ENCODE measurements around the gene HORMAD1.
A peak's percentile ranks its signal among the peaks of the same experiment; 100 is the strongest.
"Not testable (repeated sequence)": the region's sequence is repeated elsewhere in the genome, so short reads cannot be mapped to it uniquely, and the experiment has no call there.

HORMAD1 gene

DNA sequence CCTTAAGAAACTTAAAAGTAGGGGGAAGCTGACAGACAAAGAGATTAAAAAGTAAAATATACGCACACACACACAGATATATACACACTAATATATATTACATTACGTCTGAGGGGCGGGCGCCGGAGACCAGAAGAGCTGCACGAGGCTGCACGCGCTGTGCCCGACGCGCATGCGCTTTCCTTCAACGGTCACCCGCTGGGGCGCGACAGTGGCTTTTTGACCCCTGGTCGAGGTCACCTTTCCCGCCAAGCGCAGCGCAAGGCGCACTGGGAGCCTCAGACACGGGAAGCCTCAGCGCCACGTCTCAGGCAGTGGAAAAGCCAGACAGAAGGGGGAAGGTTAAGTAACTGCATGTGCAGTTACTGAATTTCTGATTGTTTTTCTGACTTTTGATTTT lies at the start of gene HORMAD1:
HORMAD1 (minus strand) TSS at position 193 of the 400 bp plus-strand sequence. CDS start 1,390 bp downstream, outside the sequence.
- DNase-seq (ENCODE audit: low read depth), result no peak

GRCh38 chr1:150767704-150768103 lies 47.0 kb upstream of the HORMAD1 start:
- DNase-seq (ENCODE audit: low read depth), result not testable (repeated sequence)

GRCh38 chr1:150765977-150766301 lies 45.2 kb upstream of the HORMAD1 start:
- DNase-seq (ENCODE audit: low read depth), result not testable (repeated sequence)

DNA sequence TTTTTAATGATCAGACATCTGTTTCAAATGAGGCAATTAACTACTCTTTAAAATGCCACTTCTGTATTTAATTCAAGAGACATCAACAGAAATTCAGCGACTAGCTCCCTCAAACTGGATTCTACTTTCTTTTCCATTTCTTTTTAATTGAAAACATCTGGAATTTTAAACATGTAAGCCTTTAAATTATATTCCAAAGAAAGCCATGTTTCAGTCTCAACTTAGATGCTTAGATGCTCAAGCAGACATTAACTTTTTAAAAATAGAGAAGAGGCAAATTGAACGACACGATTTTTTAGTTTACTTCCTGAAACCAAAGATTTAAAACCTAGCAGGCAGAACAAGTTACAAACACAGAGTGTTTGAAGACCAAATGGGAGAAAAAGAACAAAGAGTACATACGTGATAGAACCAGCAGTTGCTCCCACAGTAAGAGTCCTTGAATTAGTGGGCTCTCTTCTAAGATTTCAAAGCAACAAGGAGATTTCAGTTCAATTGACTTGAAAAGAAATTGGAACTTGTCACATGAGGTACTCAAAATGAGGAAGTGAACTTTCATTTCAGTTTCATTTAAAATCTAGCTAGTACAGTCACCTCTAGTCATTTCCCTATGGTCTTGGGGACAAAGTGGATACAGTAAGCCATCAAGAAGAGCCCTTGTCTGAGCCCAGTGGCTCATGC lies 44.7 kb upstream of the HORMAD1 start, which contains the start of gene CTSS:
CTSS (minus strand) TSS at position 483 of the 681 bp plus-strand sequence. CDS start 1,015 bp downstream, outside the sequence.
- DNase-seq (ENCODE audit: low read depth), result peak; percentile 14

DNA sequence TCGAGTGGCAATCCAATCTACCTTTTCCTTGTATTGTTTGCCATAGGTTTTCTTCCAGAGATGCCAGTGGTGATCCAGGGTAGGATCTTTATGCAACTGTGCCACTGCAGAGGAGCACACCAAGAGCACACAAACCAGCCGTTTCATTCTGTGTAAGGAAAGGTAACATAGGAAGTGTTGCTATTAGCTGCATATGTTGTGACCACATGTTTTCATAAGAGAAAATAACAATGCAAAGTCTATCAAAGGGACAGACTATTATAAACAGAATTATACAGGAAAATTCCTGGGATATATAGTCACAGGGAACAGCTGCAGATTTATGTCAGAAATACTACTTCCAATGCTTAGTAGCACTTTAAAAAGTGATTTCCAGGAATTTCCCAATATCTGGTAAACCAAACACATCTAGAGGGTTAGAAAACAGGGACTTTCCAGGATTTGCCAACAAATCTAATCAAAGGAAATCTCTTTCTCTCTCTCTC lies 44.0 kb upstream of the HORMAD1 start:
- peak; percentile 81 for DNase-seq (ENCODE audit: low read depth)

DNA sequence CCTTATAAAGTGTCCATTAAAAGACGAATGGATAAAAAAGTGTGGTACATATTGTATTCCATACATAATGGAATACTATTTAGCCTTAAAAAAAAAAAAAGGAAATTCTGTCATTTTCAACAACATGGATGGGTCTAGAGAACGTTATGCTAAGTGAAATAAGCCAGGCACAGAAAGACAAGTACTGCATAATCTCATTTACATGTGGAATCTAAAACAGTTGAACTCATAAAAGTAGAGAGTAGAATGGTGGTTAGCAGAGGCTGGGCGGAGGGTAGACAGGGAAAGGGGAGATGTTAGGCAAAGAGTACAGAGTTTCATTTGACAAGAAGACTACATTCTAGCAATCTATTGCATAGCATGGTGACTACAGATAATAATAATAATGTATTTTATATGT lies 42.3 kb upstream of the HORMAD1 start:
- no peak for DNase-seq (ENCODE audit: low read depth)

DNA sequence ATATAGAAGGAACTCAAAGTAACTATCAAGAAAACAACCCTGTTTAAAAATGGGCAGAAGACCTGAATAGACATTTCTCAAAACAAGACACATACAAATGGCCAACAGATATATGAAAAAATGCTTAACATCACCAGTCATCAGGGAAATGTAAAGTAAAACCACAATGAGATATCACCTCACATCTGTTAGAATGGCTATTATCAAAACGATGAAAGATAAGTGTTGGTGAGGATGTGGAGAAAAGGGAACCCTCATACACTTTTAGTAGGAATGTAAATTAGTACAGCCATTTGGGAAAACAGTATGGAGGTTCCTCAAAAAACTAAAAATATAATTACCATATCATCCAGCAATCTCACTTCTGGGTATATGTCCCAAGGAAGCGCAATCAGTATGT lies 41.9 kb upstream of the HORMAD1 start:
- DNase-seq (ENCODE audit: low read depth), result no peak

DNA sequence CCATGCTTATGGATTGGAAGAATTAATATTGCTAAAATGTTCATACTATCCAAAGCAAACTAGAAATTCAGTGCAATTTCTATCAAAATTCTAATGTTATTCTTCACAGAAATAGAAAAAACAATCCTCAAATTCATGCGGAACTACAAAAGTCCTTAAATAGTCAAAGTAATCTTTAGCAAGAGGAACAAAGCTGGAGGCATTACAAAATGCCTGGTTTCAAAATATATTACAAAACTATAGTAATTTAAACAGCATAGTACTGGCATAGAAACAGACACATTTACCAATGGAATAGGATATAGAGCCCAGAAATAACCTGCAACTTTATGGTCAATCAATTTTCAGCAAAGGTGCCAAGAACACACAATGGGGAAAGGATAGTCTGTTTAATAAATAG lies 41.1 kb upstream of the HORMAD1 start:
- no peak for DNase-seq (ENCODE audit: low read depth)

DNA sequence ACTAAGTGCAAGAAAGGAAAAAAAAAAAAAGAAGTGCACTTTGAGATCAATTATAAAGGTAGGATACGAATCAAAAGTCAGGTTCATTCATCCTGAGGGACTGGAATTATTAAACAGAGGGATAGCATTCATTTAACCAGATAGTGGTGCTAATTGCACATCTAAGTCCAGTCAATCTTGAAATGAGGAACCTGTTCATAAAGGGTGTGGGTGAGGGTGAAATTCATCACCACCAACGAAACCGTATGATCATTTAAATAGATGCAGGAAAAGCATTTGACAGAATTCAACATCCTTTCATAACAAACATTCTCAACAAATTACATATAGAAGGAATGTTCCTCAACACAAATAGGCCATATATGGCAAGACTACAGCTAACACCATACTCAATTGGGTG lies 39.3 kb upstream of the HORMAD1 start:
- no peak for DNase-seq (ENCODE audit: low read depth)

GRCh38 chr1:150753416-150753815 lies 32.7 kb upstream of the HORMAD1 start:
- DNase-seq (ENCODE audit: low read depth), result no peak

- DNase-seq (ENCODE audit: low read depth), result no peak
Measured at GRCh38 chr1:150751443-150751842, 30.7 kb upstream of the HORMAD1 start.

DNA sequence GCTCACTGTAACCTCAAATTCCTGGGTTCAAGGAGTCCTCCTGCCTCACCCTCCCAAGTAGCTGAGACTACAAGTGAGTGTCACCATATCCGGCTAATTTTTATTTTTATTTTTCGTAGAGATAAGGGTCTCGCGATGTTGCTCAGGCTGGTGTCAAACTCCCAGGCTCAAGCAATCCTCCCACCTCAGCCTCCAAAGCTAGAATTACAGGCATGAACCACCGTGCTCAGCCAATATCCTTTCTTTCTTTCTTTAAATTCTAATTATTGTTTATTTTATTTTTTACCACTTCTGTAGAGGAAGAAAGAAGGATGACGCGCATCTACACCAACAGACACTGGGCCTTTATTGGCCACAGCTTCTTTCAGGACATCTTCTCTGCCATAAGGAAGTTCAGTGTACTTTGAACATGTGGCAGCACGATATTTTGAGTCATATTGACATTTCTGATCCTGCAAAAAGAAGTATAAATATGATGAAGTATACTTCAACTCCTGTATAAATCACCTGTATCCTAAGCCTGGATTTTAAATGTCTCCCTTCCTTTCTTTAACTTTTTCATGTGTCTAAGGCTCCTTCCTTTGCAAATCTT lies 29.1 kb upstream of the HORMAD1 start:
- DNase-seq (ENCODE audit: low read depth), result no peak

DNA sequence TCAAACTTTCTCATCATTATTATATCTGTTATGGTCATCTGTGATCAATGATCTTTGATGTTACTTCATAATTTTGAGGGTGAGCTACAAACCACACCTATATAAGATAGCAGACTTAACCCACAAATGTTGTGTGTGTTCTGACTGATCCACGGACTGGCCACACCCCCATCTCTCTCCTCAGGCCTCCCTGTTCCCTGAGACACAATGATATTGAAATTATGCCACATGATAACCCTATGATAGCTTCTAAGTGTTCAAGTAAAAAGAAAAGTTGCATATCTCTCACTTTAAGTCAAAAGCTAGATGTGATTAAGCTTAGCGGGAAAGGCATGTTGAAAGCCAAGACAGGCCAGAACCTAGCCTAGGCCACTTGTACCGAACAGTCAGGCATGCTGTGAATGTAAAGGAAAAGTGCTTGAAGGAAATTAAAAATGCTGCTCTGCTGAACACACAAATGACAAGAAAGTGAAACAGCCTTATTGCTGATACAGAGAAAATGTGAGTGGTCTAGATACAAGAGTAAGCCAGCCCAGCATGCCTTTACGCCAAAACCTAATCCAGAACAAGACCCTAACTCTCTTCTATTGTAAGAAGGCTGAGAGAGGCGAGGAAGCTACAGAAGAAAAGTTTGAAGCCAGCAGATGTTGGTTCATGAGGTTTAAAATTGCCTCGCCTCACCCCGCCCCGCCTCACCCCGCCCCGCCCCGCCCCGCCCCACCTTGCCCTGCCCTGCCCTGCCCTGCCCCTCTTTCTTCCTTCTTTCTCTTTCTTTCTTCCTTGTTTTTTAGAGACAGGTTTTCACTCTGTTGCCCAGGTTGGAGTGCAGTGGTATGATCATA lies 28.4 kb upstream of the HORMAD1 start:
- DNase-seq (ENCODE audit: low read depth), result no peak

- no peak for DNase-seq (ENCODE audit: low read depth)
Measured at GRCh38 chr1:150730130-150730721, 9.5 kb upstream of the HORMAD1 start.

GRCh38 chr1:150724336-150724735 lies 3.6 kb upstream of the HORMAD1 start:
- no peak for DNase-seq (ENCODE audit: low read depth)

- no peak for DNase-seq (ENCODE audit: low read depth)
Measured at GRCh38 chr1:150720098-150720497, 597 bp downstream of the HORMAD1 start.

GRCh38 chr1:150718225-150718891 lies 2.3 kb downstream of the HORMAD1 start:
- DNase-seq (ENCODE audit: low read depth), result no peak

- not testable (repeated sequence) for DNase-seq (ENCODE audit: low read depth)
Measured at GRCh38 chr1:150709031-150709430, 11.7 kb downstream of the HORMAD1 start.

GRCh38 chr1:150708595-150708994 lies 12.1 kb downstream of the HORMAD1 start:
- no peak for DNase-seq (ENCODE audit: low read depth)

GRCh38 chr1:150706091-150706490 lies 14.6 kb downstream of the HORMAD1 start:
- DNase-seq (ENCODE audit: low read depth), result no peak

DNA sequence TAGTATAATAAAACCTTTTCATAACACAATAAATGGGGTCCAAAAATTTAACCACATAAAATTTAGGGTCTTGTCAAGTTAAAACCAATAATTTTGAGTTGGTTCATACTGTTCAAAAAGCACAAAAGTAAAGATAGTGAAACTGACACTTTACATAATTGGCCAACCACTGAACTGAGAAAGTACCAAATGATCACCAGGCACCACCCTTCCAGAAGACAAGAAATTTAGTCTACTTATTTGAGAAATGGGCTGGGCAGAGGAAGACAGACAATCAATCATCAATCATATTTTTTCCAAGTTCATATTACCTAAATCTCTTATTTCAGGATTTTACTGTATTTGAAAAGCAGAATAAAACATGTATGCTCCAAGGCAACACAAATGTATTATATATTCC lies 17.3 kb downstream of the HORMAD1 start:
- no peak for DNase-seq (ENCODE audit: low read depth)
